Measurements from ENCODE around the gene FAM170B. TPM values are rescaled to one million over a fixed set of nuclear protein-coding genes. Genes with fewer than 3 reads are reported as not detected.

The FAM170B gene
- total RNA-seq, 1 donor from 2014 or later = not detected

- intact Hi-C loops (cut with micrococcal nuclease) = no loop called here
These were observed 25.2 kb downstream of the FAM170B start for GRCh38 chr10:49108656-49109055.

- intact Hi-C loops (cut with micrococcal nuclease) = no loop called here
These were observed 25.9 kb downstream of the FAM170B start for GRCh38 chr10:49107887-49108267.

- intact Hi-C loops (cut with micrococcal nuclease) = no loop called here
These were observed 26.5 kb downstream of the FAM170B start for GRCh38 chr10:49107111-49107886.

DNA sequence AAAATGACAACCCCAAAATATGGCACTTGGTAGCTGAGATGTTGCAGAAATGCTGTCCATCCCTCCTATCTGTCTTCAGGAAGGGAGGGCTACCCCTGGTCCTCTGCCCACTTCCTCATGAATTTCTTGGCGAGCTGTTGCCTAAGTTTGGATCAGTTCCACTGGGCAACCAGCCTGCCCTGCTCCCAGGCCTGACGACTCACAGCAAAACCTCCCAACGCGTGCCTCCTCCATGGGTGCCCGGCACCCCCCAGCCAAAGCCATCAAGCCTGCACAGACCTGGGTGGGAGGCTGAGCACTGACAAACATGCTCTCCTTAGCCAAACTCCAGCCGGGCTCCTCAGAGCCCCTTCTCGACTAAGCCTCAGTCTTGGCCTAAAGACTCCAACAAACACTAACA lies 27.4 kb downstream of the FAM170B start:
- intact Hi-C loops (cut with micrococcal nuclease) = no loop called here

- intact Hi-C loops (cut with micrococcal nuclease) = no loop called here
These were observed 28.7 kb downstream of the FAM170B start for GRCh38 chr10:49105076-49105475.

DNA sequence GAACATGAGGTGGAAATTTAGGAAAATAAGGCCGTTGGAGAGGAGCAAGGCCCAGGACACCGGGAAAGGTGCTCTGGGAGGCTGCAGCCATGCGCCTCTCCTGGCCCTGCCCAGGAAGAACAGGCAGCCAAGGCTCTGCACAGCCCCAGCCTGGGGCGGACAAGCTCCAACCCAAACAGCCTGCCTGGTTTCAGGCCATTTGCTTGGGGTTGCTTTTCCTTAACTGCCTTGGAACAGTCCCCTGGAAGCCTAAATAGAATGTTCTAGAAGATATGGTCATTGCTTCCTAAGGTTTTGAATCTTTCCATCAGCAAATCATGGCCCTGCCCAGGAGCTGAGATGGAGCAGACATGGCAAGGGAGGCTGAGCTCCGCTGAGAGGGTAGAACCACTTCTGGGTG lies 29.5 kb downstream of the FAM170B start:
- intact Hi-C loops (cut with micrococcal nuclease) = no loop called here

GRCh38 chr10:49103761-49104160 lies 30.1 kb downstream of the FAM170B start:
- intact Hi-C loops (cut with micrococcal nuclease) = no loop called here

DNA sequence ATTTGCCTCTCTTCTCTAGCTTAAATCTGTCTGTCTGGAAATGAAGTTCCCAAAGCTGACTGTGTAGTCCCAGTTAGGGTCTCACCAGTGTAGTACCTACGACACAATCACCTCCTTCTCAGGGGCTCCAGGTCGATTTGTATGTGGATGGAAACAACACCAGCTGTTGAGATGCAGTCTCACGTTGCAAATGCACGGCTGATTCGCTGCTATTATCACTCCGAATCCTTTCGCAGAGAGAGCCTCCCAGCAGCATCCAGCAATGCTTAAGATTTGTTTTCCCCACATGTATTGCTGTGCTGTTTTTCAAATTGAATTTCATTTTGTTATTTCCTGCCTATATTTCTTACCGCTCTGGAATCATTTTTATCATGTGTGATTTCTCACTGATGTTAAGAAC lies 34.8 kb downstream of the FAM170B start:
- intact Hi-C loops (cut with micrococcal nuclease) = no loop called here

GRCh38 chr10:49096890-49097445 lies 36.9 kb downstream of the FAM170B start:
- intact Hi-C loops (cut with micrococcal nuclease) = no loop called here

DNA sequence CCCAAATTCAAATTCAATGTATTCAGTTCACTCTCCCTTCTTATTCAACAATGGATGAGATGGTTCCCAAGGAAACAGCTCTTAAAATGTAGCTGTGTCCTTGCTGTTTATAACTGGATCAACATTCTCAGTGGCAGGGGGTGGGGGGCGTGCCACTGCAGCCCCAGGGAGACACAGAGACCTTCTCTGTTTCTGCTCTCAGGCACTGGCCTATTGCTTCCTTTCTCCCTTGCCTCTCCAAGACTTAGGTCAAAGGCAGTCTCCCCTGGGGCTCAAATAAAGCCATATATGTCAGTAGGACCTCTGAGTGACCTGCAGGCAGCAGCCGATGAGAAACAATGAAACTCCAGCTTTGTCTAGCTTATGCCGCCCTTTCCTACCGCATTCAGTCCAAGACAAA lies 39.2 kb downstream of the FAM170B start:
- intact Hi-C loops (cut with micrococcal nuclease) = no loop called here

- intact Hi-C loops (cut with micrococcal nuclease) = no loop called here
These were observed 39.9 kb downstream of the FAM170B start for GRCh38 chr10:49093922-49094321.

DNA sequence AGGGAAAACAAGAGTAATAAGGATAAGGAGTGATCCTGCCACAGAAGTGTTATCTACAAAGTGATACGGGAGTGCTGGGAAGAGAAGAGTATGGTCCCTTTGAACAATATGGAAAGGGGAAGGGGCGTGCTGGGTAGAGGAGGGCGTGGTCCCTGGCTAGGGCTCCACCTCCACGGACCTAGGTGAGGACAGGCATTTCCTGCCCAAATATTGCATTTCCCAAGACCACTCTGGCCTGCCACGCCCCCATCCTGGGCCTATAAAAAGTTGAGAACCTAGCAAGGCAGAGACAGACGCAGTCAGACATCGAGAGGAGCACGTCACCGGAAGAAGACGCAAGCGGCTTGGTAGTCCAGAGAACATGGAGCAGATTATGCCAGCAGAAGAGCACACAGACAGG lies 41.3 kb downstream of the FAM170B start:
- intact Hi-C loops (cut with micrococcal nuclease) = no loop called here

- intact Hi-C loops (cut with micrococcal nuclease) = no loop called here
These were observed 42.2 kb downstream of the FAM170B start for GRCh38 chr10:49091450-49092210.

GRCh38 chr10:49090696-49091380 lies 43.0 kb downstream of the FAM170B start:
- intact Hi-C loops (cut with micrococcal nuclease) = no loop called here

- intact Hi-C loops (cut with micrococcal nuclease) = no loop called here
These were observed 43.6 kb downstream of the FAM170B start for GRCh38 chr10:49090189-49090575.

- intact Hi-C loops (cut with micrococcal nuclease) = no loop called here
These were observed 44.1 kb downstream of the FAM170B start for GRCh38 chr10:49089557-49090188.

GRCh38 chr10:49089152-49089551 lies 44.7 kb downstream of the FAM170B start:
- intact Hi-C loops (cut with micrococcal nuclease) = no loop called here

DNA sequence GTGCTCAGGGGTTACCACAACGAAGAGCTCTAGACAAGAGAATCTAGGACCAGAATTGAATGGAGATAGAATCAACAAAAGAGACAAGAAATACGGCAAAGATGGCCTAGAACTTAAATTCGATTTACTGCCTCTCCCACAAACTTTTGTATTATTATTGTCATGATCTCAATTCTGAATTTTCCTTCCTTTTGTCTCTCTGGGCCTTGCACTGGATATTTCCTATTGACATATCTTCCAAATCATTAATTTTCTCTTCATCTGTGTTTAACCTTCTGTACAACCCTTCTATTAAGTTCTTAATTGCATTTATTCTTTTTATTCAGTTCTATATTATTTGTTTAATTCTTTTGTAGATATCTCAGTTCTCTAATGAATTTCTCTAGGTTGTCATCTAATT lies 46.9 kb downstream of the FAM170B start:
- intact Hi-C loops (cut with micrococcal nuclease) = no loop called here

DNA sequence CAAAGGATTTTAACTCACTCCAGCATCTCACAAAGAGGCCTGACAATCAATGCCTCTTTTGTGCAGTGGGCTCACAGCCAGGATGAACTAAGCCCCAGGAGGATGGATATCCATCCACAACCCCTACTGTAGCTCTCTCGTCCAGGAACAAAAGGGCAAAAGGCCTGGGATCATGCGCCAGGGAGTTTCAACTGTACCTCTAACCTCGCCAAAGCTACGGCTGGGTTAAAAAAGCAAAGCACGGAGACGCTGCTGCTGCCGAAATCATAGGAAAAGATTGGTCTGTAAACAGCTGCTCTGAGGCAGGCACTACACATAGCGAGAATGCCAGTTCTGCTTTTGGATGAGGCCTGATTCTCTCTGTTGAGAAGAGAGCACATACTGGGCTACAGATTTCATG lies 50.6 kb downstream of the FAM170B start:
- intact Hi-C loops (cut with micrococcal nuclease) = no loop called here

DNA sequence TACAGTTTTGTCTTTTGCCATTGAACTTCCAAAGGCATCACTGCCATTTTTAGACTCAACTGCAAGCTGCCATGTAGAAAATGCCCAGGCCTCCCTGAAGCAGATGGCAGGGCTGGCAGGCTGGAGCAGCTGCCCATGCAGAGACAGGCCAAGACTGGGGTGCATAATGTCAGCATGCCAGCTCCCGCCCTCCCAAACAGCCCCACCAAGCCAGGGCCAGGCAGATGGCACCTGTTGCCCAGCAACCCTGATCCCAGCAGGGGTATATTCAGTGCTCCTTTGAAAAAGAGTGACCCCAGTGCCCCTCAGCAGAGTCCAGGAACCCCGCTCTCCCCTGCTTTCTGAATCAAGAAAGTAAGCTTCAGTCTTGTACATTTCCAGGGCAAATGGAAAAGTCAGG lies 51.1 kb downstream of the FAM170B start:
- intact Hi-C loops (cut with micrococcal nuclease) = no loop called here

- intact Hi-C loops (cut with micrococcal nuclease) = no loop called here
These were observed 52.1 kb downstream of the FAM170B start for GRCh38 chr10:49081547-49082275.
